K562 (cell line): ENCODE results near the gene IPO13. TPM values are rescaled to one million over a fixed set of nuclear protein-coding genes. Genes with fewer than 3 reads are reported as not detected.

Experiments used
- CXXC5 ChIP-seq: fragments of 250-450 bp; sonication (Bioruptor Pico); IDR thresholded peaks from 2 replicates; pipeline ENCODE4 v1.8.0; 2022; ENCODE audit warnings: inconsistent platforms, mild to moderate bottlenecking, moderate library complexity
- FOSL1 ChIP-seq: fragments of 200-800 bp; sonication (Bioruptor generic); conservative IDR thresholded peaks from 2 replicates; pipeline ENCODE4 v1.6.1; 2016; ENCODE audit warnings: missing genetic modification characterization, missing compliant biosample characterization
- HNRNPH1 ChIP-seq: fragments of 200-400 bp; formaldehyde crosslinking; optimal IDR thresholded peaks from 2 replicates; pipeline ENCODE3; 2017; ENCODE audit warnings: low read depth, mild to moderate bottlenecking, low read length, moderate library complexity
- PHF20 ChIP-seq: fragments of 450-650 bp; IDR thresholded peaks from 2 replicates; pipeline ENCODE4 v1.6.1; 2018; ENCODE audit not compliant: partially characterized antibody
- PHF21A ChIP-seq: fragments of 450-650 bp; IDR thresholded peaks from 2 replicates; pipeline ENCODE4 v1.6.1; 2017; ENCODE audit warnings: low read depth, borderline replicate concordance
- POLR2B ChIP-seq: fragments of 450-650 bp; IDR thresholded peaks from 2 replicates; pipeline ENCODE4 v1.6.1; 2018; ENCODE audit warnings: low read depth; ENCODE audit not compliant: partially characterized antibody
- PRDM10 ChIP-seq: fragments of 450-650 bp; IDR thresholded peaks from 2 replicates; pipeline ENCODE4 v1.6.1; 2018; ENCODE audit not compliant: partially characterized antibody
- RB1 ChIP-seq: fragments of 450-650 bp; IDR thresholded peaks from 2 replicates; pipeline ENCODE4 v1.6.1; 2017; ENCODE audit warnings: low read depth, mild to moderate bottlenecking
- RBBP5 ChIP-seq: fragments of 200-600 bp; sonication (generic); IDR thresholded peaks from 2 replicates; pipeline ENCODE4 v1.6.1; 2012; ENCODE audit warnings: borderline replicate concordance, mild to moderate bottlenecking, low read length, control low read depth, inconsistent platforms; ENCODE audit not compliant: insufficient read depth, poor library complexity, severe bottlenecking
- RBM14 ChIP-seq: fragments of 200-400 bp; formaldehyde crosslinking; IDR thresholded peaks from 2 replicates; pipeline ENCODE4 v1.6.1; 2018; ENCODE audit warnings: low read depth, mild to moderate bottlenecking, low read length, moderate library complexity, borderline replicate concordance; ENCODE audit not compliant: insufficient read depth
- RUNX1 ChIP-seq: sonication (generic); IDR thresholded peaks from 2 replicates; pipeline ENCODE4 v1.6.1; 2016; ENCODE audit warnings: antibody characterized with exemption, low read depth
- TAF15 ChIP-seq: fragments of 200-400 bp; formaldehyde crosslinking; IDR thresholded peaks from 2 replicates; pipeline ENCODE4 v1.6.1; 2017; ENCODE audit warnings: mild to moderate bottlenecking, low read depth, low read length, moderate library complexity
- TCF7L2 ChIP-seq: fragments of 150-350 bp; IDR thresholded peaks from 2 replicates; pipeline ENCODE4 v1.6.1; 2016; ENCODE audit warnings: low read depth, mild to moderate bottlenecking, low read length, moderate library complexity
- ZNF224 ChIP-seq: sonication (generic); formaldehyde crosslinking; IDR thresholded peaks from 2 replicates; pipeline ENCODE4 v1.8.0; 2022; ENCODE audit warnings: mild to moderate bottlenecking, missing genetic modification reagents
- ZNF263 ChIP-seq: sonication (generic); formaldehyde crosslinking; IDR thresholded peaks from 2 replicates; pipeline ENCODE4 v1.8.0; 2022; ENCODE audit warnings: mild to moderate bottlenecking, missing genetic modification reagents, borderline replicate concordance
- ZNF449 ChIP-seq: fragments of 250-450 bp; sonication (Bioruptor Pico); IDR thresholded peaks from 2 replicates; pipeline ENCODE4 v1.8.0; 2022; ENCODE audit warnings: moderate library complexity, mild to moderate bottlenecking, inconsistent platforms
- polyA plus RNA-seq, 8 experiments: library from polyadenylated mRNA; depleted of rRNA in 4 of 8; stranded (reverse) in 5 of 8; unstranded in 3 of 8; fragments of >200 nt; fragmentation: Nextera tagmentation in 2 of 8; fragmentation: Illumina TruSeq in 1 of 8; extraction: Ambion mirVana in 2 of 8; extraction: Trizol in 1 of 8; gene quantifications; 2 replicates each; pipeline versions ENCODE4 v1.2.1 to v1.2.3, GENCODE V29; 2011 to 2014; ENCODE audit warnings: inconsistent platforms in 1 of 8, missing spikeins in 1 of 8
- total RNA-seq, 7 experiments: library from RNA; depleted of rRNA in 6 of 7; stranded (reverse); fragments of >200 nt in 6 of 7; fragmentation: Illumina TruSeq in 2 of 7; extraction: Trizol in 2 of 7; gene quantifications; 2 replicates each; pipeline versions ENCODE4 v1.2.1 to v1.2.3, GENCODE V29; 2011 to 2021; ENCODE audit warnings: low replicate concordance in 1 of 7
- TF ChIP-seq, protein P1 (sequence below): fragments of 450-650 bp; conservative IDR thresholded peaks from 2 replicates; pipeline ENCODE4 v1.6.1; 2016; ENCODE audit warnings: missing genetic modification characterization, low read depth, mild to moderate bottlenecking, control low read depth, missing compliant biosample characterization
- TF ChIP-seq, protein P2 (sequence below): fragments of 250-450 bp; sonication (Bioruptor Pico); IDR thresholded peaks from 2 replicates; pipeline ENCODE4 v1.4.0; 2020

Gene IPO13
- total and polyA plus RNA-seq, 9 of the 15 experiments (the other 6 are each of a cell fraction or from before 2014, with no cell fraction given) = 7.0 to 30.8 (median 16.2) TPM

GRCh38 chr1:43978551-43979260 is 32.0 kb downstream of the IPO13 start, which contains the start of gene B4GALT2 (continued):
- TF ChIP-seq, protein P1, sequence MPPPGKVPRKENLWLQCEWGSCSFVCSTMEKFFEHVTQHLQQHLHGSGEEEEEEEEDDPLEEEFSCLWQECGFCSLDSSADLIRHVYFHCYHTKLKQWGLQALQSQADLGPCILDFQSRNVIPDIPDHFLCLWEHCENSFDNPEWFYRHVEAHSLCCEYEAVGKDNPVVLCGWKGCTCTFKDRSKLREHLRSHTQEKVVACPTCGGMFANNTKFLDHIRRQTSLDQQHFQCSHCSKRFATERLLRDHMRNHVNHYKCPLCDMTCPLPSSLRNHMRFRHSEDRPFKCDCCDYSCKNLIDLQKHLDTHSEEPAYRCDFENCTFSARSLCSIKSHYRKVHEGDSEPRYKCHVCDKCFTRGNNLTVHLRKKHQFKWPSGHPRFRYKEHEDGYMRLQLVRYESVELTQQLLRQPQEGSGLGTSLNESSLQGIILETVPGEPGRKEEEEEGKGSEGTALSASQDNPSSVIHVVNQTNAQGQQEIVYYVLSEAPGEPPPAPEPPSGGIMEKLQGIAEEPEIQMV (tag) = no peak
- peak; percentile 55; the same call in 1 of the 2 replicates for TF ChIP-seq FOSL1 (tag)
- TF ChIP-seq PRDM10 = peak; percentile 8
- 0 out of 2 replicates have a peak, but pooled peaks have one; percentile 69 for TF ChIP-seq RUNX1
- no peak for TF ChIP-seq TCF7L2
- TF ChIP-seq ZNF224 (CRISPR knock-in tag) = no peak
- TF ChIP-seq CXXC5 (CRISPR knock-in tag) = peak; percentile 8
- peak; percentile 74 for TF ChIP-seq PHF20
- peak; percentile 57; the same call in 1 of the 2 replicates for TF ChIP-seq PHF21A
- TF ChIP-seq HNRNPH1 = no peak
- TF ChIP-seq TAF15 = no peak
- TF ChIP-seq ZNF263 (CRISPR knock-in tag) = 0 out of 2 replicates have a peak, but pooled peaks have one; percentile 25
- peak; percentile 76 for TF ChIP-seq RB1
- no peak for TF ChIP-seq RBM14
- peak; percentile 12 for TF ChIP-seq RBBP5
- TF ChIP-seq POLR2B = peak; percentile 54
- no peak for TF ChIP-seq ZNF449 (CRISPR knock-in tag)
- TF ChIP-seq, protein P2, sequence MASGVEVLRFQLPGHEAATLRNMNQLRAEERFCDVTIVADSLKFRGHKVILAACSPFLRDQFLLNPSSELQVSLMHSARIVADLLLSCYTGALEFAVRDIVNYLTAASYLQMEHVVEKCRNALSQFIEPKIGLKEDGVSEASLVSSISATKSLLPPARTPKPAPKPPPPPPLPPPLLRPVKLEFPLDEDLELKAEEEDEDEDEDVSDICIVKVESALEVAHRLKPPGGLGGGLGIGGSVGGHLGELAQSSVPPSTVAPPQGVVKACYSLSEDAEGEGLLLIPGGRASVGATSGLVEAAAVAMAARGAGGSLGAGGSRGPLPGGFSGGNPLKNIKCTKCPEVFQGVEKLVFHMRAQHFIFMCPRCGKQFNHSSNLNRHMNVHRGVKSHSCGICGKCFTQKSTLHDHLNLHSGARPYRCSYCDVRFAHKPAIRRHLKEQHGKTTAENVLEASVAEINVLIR (CRISPR knock-in tag) = no peak
